Adipose tissue (tissue), 3 donors: ENCODE results near the gene MPHOSPH9. TPM values are rescaled to one million over a fixed set of nuclear protein-coding genes. Genes with fewer than 3 reads are reported as not detected.

Source experiments
- H3K27ac ChIP-seq: one replicate; pipeline ENCODE4 v1.5.1; 2013; ENCODE audit warnings: low read depth, low read length
- WGBS, 3 donors: extraction: QIAGEN DNeasy Blood & Tissue Kit; methylation state at CpG; one replicate each; pipeline ENCODE4 v1.1.7; 2013; 5-methylcytosine and 5-hydroxymethylcytosine counted together
- polyA plus RNA-seq, 3 donors: library from polyadenylated mRNA; stranded (reverse); fragments of 200-250 nt; gene quantifications; one replicate each; pipeline ENCODE4 v1.2.3, GENCODE V29; 2013
- donor health status: healthy with polysubstance abuse.
- donor health status: Bipolar disorder and iron deficiency.
- donor health status: healthy.

MPHOSPH9 gene
- polyA plus RNA-seq, 3 donors: 3.8 to 6.3 (median 4.6) TPM

GRCh38 chr12:123160801-123161487 is 72.0 kb downstream of the MPHOSPH9 start:
- 51 to 74% (median 68%) methylated on average over 11 of the region's 11 CpGs for WGBS, 3 donors
- H3K27ac ChIP-seq: no peak overlapping the region

GRCh38 chr12:123153906-123154305 is 79.0 kb downstream of the MPHOSPH9 start:
- H3K27ac ChIP-seq: no peak overlapping the region
- 75 to 83% (median 80%) methylated on average over 2 of the region's 2 CpGs for WGBS, 3 donors

DNA sequence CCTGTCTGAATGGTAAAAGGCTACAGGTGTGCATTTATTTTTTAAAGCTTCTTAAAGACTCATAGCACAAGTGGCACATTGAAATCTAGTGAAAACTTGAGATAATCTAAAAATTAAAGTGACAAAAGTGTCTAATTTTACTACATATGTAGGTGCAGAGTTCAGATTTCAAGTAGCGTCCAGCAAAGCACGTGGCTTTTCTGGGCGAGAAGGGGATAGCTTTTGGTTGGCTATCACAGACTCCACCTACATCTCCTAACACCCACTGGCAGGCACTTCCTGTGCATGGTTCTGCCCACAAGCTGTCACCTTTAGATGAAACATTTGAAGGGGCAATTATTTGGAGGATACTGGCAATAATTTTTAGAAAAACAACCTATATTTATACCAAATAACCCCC is 80.1 kb downstream of the MPHOSPH9 start:
- 81 to 84% (median 81%) methylated on average over 3 of the region's 3 CpGs for WGBS, 3 donors
- no peak overlapping the region for H3K27ac ChIP-seq

GRCh38 chr12:123151457-123152454 is 81.2 kb downstream of the MPHOSPH9 start:
- 42 to 44% (median 43%) methylated on average over 45 to 46 of the region's 46 CpGs for WGBS, 3 donors
- no peak overlapping the region for H3K27ac ChIP-seq

DNA sequence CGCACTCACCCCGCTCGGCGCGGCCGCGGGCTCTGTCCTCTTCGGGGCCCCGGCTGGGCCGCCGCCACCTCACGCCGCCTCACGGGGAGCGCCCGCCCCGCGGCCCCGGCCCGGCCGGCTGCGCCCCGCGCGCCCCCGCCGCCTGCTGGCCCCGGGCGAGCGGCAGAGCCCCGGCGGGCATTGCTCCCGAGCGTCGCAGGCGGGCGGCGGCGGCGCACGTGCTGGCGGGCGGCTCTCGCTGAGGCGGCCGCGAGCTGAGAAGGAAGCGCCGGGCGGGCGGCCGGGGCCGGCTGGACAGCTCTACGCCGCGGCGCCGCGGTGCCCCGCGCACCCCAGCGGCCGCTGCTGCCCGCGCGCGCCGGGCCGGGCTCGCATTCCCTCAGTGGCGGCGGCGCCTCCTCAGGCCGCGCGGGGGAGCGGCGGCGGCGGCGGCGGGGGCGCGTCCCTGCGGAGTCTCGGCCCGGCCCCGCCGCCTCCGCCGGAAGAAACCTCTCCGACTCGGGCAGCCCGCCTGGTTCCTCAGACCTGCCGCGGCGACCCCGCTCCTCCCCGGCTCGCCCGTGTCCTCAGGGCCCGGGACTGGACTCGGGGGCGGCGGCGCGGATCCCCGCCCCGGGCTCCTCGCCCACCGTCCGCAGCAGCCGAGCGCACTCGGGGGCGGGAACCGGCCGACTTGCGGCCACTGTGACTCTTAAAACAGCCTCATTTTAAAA is 82.0 kb downstream of the MPHOSPH9 start, which contains the start of gene PITPNM2:
TSS of gene PITPNM2 (minus strand) at position 347 of the 713 bp plus-strand sequence. CDS start 116,500 bp downstream, outside the sequence.
- 0 to 1% (median 0%) methylated on average over 58 to 119 of the region's 119 CpGs for WGBS, 3 donors
- peak within 1 kb of the TSS; percentile 23 for H3K27ac ChIP-seq

DNA sequence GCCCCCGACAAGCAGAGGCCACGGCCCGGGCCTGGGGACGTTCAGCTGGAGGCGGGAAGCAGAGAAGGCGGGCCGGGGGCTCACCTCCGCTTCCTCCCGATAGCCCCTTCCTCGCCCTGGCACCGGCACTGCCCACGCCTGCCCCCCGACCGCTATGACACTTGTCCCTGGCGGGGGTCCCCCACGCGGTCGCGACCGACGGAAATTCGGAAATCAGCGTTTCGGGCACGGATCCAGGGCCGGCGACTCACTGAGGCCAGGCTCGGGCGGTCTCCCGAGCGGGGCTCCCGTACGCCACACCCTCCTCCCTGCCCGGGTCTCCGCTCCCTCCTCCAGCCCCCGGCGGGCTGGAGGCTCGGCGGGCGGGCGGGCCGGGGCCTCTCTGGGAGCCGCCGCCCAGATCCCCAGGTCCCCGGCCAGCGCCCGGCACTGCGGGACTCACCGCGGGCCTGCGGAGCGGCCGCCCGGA is 82.6 kb downstream of the MPHOSPH9 start:
- WGBS, 3 donors: 1 to 2% (median 2%) methylated on average over 32 to 54 of the region's 54 CpGs
- H3K27ac ChIP-seq: no peak overlapping the region

GRCh38 chr12:123149501-123150274 is 83.3 kb downstream of the MPHOSPH9 start:
- 24 to 41% (median 37%) methylated on average over 22 of the region's 22 CpGs for WGBS, 3 donors

DNA sequence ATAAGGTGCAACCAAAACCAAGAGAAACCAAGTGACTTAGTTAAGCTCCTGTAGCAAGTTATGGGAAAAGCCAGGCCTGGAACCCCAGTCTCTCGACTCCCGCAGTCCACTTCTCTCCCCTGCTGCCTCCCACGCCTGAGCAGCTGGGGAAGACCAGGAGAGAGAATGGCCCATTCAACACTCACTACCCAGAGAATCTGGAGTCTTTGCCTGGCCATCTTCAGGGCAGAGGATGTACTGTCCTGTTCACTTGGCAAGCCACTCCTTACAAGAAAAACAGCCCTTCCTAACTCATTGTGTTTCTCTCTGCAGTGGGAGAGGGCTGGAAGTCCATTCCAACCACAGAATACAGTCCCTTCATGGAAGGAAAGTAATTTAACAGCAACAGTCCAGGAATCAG is 83.9 kb downstream of the MPHOSPH9 start:
- H3K27ac ChIP-seq: no peak overlapping the region
- 76 to 98% (median 85%) methylated on average over 3 of the region's 3 CpGs for WGBS, 3 donors

More at GRCh38 chr12:123149501-123150274, 83.3 kb downstream of the MPHOSPH9 start:
- no peak overlapping the region for H3K27ac ChIP-seq

GRCh38 chr12:123148655-123149054 is 84.3 kb downstream of the MPHOSPH9 start:
- no peak overlapping the region for H3K27ac ChIP-seq
- 77 to 95% (median 79%) methylated on average over 5 of the region's 5 CpGs for WGBS, 3 donors

GRCh38 chr12:123148223-123148622 is 84.7 kb downstream of the MPHOSPH9 start:
- WGBS, 3 donors: 74 to 89% (median 78%) methylated on average over 9 of the region's 9 CpGs
- no peak overlapping the region for H3K27ac ChIP-seq

DNA sequence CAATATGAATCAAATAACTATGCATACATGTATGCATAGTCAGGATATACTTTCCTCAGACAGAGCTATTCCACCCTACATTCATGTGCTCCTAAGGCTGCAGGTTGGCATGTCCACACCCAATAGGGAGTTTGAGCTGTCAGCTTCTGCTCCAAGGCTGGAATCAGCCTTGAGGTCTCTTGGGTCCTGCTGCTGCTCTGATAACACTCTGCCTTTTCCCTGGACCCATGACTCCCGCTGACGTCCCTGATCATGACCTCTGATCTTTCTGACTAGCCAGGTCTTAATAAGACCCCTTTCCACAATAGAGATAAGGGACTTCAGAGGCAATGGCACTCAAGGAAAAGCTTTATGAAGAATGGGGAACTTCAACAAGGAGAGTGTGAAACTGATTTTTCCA is 87.7 kb downstream of the MPHOSPH9 start:
- H3K27ac ChIP-seq: no peak overlapping the region
- 66 to 90% (median 85%) methylated on average over 2 of the region's 2 CpGs for WGBS, 3 donors

- H3K27ac ChIP-seq: no peak overlapping the region
- 88 to 96% (median 93%) methylated on average over 4 of the region's 4 CpGs for WGBS, 3 donors
Observed at GRCh38 chr12:123143736-123144461, 89.0 kb downstream of the MPHOSPH9 start.

DNA sequence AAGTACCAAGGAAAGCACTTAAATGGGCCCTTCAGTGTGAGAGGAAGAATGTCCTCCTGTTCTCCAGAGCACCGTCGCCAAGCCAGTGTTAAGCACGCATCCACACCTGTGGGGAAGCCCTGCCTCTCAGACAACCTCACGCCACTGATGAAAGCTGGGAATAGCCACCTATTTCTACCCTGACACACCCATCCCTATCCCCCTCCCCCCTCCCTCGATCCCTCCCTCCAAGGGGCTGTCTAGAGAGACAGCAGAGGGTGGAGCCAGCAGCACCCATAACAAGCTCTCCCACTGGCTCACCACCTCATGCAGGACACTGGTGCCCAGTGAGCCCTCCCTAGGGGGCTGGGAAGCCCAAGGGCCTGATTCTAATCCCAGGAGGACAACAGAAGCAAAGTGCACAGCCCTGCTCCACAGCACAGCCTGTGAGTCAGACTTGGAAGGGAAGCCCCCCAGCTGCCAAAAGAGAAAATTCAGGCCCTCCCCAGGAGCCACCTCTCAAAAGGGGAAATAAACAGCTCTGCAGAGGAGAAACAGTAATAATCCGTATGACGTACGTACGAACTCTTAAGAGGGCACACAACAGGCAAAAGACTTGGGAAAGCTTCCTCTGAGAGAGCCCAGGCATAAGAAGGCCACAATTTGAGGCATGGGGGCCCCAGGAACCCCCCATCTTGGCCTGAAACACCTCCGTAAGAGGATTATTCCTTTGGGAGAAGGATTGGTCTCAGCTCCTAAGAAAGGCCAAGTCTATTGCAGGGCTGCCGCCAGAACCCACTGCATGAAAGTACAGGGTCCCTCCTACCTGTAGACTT is 89.8 kb downstream of the MPHOSPH9 start:
- WGBS, 3 donors: 60 to 83% (median 60%) methylated on average over 11 of the region's 11 CpGs
- no peak overlapping the region for H3K27ac ChIP-seq

GRCh38 chr12:123142518-123142840 is 90.5 kb downstream of the MPHOSPH9 start:
- H3K27ac ChIP-seq: no peak overlapping the region
- WGBS, 3 donors: 45 to 77% (median 53%) methylated on average over 5 of the region's 5 CpGs

DNA sequence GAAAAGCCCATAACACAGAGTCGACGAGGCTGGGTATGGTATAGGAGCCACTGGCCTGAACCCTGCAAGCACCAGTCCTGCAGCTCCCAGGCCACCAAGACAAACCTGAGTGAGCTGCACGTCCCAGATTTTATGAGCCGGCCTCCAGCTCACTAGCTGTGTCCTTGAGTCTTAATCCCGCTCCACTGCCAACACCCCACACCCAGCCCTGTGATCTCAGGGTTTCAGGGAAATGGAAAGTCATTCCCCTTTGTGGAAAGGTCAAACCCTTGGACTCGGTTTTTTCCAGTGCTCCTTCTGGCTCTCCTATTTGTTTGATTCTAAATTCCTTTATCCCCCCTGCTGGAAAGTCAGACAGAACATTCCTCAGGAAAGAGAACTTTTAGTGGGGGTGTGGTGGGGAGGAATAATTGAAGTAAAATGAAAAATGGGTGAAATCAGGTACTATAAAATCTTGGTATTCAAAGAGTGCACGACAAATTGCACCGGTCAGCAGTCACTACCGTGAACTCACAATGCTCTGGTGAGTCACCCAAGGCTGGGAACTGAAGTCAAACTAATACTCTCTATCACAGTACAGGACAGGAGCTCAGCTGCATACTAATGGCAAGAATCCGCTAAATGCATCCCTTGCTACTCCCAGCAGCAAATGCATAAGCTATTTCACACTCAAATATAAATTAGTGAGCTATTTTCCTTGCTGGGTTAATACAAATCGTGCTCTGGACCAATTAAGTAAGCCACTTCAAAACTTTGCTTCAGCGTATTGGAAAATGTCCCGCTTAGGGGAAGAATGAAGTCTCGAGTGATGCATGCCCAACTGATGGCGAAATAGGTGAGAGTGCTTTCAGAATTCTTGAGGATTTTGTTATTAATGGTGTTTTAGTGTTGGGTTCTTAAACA is 91.1 kb downstream of the MPHOSPH9 start:
- WGBS, 3 donors: 39 to 56% (median 48%) methylated on average over 15 of the region's 15 CpGs
- H3K27ac ChIP-seq: no peak overlapping the region
